Activated effector memory CD4-positive, alpha-beta T cell treated with anti-CD3 and anti-CD28 coated beads, Interleukin-2, amount 50 U/mL, for 16 hours (primary cell): ENCODE data around the gene EOLA2.
"Not testable (repeated sequence)": the region's sequence is repeated elsewhere in the genome, so short reads cannot be mapped to it uniquely, and the experiment has no call there.

ENCODE experiments used
- DNase-seq: peaks from one replicate; pipeline ENCODE4 v3.0.0-alpha.2; 2020

Gene EOLA2

DNA sequence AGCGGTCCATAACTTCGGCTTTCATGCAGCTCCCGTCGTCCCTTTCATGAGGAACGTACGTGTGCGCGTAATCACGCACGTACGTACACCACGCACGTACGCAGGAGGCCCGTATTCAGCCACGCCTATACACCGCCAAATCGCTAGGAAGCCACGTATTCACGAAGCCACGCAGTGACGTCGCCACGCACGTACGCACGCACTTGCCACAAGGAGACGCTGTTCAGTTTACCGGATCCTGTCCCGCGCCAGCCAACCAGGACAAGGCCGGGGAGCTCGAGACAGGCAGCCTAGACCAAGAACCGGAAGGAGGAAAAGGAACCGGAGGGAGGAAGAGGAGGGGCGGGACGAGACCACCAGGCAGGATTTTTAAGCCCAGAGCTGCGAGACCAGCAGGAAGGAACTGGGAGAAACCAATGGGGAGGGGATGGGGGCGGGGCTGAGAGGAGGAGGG, at the start of gene EOLA2:
Gene EOLA2 (minus strand): TSS at position 65 of the 454 bp plus-strand sequence. CDS start 4,617 bp downstream, outside the sequence.
- peak; percentile 96 for DNase-seq

DNA sequence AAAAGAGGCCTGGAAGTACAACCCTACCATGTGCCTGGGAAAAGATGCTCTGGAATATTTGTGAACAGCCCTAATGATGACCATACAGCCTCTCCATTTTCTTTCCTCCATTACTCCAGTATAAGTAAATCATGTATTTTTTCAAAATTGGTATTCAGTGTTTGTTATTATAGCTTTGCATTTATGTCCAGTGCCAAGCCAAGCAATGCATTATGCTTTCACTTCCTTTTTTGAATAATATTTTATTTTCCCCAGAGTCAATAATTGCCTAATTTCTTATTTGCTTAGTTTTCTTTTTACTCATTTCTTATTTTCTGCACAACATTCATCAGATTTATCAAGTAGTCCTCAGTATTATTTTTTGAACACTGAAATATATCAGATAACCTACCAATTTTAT, 49.3 kb upstream of the EOLA2 start:
- DNase-seq = no peak

DNA sequence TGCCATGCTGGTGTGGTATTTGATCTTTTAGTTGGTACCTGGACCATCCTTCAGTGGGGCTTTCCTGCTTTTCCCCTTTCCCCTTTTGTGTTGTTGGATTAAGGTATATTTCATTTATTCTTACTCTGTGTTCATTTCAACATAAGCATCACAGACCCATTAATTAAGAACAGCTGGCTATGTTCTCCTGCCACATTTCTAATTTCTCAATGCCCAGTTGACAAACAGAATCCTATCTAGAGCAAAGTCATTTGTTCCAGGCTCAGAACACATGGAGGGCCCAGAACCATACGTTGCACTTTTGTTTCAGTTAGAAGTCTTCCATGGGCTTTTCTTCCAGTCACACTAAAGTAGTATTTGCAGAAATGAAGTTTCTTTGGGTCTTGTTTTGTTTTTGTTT, 46.1 kb upstream of the EOLA2 start:
- DNase-seq = no peak

DNA sequence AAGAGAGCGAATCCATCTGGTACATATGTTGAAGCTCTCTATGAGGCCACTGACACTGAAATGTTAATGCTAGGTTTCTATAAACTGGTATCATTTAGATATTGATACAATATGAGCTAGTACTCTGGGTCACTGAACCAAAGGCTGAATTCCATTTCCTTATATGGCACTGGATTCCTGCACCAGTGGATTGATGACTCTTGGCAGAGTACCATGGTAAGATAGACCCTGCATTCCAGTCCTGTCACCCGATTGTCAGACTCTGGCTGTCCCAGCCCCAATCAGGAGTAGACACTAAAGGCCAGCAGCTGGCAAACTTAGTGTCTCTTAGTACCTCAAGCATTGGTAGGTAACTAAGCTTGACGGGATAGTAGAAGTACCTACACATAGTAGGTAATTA, 44.0 kb upstream of the EOLA2 start:
- no peak for DNase-seq

DNA sequence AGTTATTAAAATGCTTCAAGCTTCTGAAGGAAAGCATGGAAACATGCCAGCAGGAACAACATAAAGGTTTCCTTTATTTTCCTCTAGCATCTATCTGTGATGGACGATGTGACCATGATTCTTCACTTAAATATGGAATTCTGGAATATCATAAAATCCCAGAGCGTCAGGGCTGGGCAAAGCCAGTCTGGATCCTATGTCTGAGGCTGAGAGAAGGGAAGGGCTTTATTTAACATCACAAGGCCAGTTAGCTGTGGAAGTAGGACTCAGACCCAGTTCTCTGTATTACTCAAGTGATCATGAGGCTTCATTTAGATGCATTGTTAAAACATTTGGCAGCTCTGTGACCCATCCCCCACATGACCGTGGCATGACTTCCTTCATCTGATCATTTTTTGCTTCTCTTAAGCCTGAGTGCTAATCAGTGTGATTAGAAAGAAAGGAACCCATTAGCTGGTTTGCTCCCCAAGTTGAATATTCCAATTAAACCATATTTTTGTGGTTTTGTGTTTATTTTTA, 40.9 kb upstream of the EOLA2 start:
- no peak for DNase-seq

DNA sequence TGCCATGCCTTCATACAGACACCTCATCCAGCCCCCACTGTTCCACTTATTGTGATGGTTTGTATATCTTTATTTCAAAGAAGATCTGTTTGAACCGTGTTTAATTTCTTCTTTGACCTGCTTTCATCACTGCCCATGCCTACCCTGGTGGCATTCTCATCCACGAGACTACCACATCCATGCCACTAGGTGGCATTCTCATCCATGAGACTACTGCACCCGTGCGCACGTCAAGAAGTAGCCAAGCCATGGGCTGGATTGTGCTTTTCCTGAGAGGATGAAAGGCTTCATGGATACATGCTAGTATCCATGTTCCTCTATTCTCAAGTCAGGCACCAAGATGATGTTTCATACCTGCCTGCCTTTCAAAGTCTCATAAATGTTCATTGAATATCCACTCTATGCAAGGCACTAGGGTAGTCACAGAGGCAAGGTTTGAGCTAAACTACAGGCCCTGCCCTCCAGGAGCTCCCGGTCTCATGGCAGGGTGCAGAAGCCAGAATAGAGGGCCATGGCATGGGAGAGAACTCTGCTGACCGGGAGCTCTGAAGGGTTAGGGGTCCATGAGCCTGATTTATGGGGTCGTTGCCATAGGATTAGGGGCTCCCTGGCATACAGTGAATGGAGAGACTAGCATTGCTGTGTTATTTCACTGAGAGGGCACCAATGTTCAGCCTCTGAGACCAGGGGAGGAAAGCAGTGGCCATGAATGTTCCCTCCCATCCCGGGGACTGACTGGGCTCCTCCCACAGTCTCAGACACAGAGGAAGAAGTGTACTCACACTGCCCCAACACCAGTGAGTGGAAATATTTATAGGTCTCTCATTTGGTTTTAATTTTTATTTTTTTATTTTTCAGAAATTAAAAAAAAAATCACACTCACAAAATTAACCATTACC, 24.8 kb upstream of the EOLA2 start:
- no peak for DNase-seq

DNA sequence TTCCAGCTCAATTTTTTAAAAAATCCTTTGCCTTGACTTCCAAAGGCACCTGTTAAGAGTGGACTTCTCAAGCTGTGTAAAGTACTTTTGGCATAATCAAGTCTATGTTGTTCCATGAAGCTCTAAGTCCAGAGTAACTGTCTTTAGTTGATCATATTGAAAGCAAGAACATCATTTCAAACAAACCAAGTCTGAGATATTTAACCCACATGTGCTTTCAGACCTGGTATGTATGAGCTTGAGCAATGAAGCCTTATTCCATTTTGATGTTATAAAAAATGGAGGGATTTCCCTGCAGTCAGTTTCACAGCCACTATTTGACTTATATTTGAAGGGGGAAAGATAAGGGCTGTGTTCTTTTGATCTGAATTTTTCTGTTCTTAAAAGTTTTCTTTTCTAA, 23.7 kb upstream of the EOLA2 start:
- no peak for DNase-seq

DNA sequence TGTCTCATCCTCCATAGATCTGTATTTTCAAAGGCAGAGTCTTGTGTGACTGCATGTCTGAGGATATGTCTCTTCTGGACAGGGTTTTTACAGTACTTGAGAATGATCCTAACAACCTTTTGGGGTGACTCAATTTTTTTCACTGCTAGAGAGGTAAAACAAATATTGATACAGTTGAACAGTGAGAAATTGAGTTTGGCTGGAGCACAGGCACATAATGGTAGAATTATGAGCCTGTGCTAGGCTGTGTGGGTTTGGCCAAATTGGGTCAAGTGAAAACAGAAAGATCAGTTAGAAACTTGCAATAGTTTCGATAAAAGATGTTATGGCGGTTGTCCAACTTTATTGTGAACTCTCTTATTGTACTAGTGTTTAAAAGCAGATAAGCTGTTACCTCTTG, 23.3 kb upstream of the EOLA2 start:
- no peak for DNase-seq

DNA sequence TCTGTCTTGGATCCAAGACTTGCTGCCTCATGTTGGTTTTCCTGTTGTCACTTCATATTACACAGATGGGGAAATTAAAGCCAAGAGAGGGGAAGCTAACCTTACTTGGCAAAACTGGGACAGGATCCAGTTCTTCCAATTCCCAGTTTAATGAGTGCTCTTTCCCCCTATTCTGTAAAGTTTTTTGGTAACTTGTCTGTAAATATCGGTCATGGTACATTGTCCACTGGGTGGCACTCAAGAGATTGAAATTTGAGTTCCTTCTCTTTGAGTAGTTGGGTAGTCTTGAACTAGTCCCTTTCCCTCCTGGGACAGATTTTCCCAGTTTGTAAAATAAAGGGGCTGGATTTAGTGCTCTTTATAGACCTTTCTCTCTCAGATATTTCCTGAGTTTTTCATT, 12.4 kb upstream of the EOLA2 start:
- DNase-seq = no peak

DNA sequence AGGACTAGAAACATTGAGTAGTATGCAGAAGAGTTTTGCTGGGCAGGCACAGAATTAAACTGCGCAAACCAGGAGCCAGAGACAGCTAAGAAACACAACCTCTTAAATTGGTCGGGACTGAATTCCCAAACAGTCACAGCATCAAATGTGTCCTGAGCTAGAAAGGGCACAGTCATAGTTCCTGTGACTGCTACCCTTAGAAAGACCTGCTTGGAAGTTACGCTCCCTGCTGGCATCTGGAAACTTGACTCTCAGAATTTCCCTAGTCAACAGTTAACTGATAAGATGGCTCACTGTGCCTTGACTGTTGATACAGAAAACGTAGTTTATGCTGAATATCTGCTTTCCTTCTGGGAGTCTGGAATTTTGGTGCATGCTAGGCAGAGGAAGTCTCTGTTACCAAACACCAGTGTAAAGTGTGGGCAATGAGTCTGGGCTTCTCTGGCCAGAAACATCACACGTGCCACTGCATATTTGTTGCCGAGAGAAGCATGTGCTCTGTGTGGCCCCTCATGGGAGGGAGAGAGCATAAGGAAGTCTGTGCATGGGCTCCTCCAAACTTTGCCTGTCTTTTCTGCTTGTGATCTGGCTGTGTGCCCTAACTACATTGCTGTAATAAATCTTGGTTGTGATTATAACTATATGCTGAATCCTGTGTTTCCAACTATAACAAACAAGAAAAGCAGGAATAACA, 11.6 kb upstream of the EOLA2 start:
- no peak for DNase-seq

DNA sequence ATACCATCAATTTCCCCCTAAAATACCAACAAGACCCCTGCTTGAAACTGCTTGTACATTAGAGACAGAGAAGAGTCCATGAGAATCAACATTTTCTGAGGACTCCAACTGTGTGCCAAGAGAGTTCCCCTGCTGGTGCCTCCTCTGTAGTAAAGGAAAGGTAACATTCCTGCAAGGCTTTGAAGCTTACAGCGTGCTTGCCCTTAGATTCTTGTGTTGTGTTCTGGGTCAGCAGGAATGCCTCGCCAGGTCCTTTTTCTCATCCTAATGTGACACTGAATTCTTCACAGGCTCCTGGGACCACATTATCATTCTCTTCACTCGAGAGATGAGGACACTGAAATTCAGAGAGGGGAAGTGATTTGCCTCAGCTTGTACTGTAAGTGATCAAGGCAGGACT, 9.7 kb upstream of the EOLA2 start:
- DNase-seq = no peak

DNA sequence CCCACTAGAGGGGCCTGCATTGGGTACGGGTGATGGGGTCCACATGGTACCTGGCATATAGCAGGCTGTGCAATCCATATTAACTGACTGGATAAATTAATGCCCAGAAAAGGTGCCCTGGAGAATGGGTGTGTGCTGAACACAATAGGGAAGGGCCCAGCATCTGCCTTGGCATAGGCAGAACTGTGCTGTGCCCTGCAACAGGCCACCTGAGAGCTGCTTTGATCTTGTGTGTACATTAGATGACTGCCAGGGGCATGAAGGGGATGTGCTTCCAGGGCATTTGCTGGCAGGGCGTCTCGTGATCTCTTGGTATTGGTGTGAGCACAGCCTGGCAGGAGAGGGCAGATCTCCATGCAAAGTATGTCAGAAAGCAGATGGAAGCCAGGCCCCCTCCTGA, 8.6 kb upstream of the EOLA2 start:
- DNase-seq = not testable (repeated sequence)

DNA sequence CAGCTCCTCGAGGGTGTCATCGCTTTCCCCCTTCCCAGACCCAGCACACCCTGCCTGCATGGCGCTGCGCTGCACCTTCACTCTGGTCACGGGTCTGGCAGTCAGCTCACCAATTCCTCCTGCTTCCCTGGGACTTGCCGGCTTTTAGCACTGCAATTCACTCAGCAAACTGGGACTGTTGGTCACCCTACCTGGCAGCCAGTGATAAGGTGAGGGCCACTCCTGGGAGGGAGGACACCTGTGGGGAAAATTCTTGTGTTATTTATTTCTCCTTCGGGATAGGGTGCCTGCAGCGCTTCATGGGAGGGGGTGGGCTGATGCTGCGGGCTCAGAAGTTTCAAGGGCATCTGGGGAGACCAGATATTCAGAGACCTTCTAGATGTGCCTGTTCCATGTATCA, 7.5 kb upstream of the EOLA2 start:
- not testable (repeated sequence) for DNase-seq

DNA sequence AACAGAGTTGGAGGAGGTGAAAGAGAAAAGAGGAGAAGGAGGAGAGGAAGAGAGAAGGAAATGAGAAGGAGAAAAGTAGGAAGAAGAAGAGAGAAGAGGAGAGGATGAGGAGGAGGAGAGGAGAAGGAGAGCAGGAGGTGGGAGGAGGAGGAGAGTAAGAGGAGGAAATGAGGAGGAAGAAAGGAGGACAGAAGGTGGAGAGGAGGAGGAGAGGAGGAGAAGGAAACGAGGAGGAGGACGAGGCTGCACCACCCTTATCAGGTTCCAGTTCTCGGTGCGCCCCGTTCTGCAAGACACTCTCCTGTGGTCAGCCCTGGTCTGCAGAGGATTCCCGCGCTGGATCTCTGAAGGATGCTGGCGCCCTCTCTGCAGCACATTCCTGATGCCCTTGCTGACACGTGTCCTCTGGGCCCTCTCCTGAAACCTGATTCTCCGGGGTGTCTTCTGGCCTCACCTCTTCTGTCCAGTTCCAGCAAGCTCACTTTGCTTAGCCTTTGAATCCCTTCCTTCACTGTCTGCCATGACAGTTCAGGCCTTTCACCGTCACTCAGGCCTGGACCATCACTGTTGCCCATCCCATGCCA, 6.9 kb upstream of the EOLA2 start:
- DNase-seq = not testable (repeated sequence)

DNA sequence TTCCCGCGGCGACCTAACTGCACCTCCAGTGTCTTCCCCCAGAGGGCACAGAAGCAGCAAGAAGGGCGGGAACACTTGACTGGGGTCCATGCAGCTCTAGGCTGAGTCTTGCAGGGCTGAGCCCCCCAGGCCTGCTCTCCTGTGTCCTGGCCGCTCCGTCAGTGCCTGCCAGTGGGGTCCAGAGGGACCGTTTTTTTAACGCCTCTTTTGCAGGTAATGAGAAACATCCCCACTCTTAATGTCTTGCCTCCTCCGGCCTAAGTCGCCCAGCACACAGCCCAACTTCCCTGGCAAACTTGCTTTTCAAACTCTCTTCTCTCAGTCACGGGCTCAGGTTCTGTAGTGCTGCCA, 2.4 kb upstream of the EOLA2 start:
- DNase-seq = not testable (repeated sequence)

DNA sequence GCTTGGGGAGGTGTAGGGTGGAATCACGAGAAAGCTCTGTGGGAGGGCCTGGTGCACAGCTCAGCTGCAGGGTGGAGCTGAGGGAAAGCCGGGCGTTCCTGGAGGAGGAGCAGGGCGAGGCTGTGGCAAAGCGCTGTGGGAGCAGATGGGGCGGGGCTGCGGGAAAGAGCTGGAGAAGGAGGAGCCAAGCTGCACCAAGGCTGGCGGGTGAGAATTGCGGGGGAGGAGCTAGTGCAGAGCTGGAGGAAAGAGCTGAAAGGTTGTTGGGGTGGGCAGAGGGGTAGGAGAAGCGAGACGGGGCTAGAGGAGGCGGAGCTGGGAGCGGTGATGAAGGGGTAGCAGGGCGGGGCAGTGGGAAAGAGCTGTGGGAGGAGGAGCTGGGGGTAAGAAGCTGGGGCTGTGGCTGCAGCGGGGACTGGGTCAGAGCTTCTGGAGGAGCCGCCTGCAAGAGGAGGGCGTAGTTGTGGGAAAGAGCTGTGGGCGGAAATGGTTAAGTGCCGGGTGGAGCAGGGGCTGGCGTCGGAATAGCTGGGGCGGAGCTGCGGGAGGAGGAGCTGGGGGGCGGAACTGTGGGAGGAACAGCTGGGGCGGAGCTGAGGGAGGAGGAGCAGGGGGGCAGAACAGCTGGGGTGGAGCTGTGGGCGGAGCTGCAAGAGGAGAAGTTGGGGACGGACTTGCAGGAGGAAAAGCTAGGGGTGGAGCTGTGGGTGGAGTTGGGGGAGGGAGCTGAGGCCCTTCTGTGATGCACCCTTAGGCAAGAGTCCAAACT, 1.8 kb upstream of the EOLA2 start:
- peak; percentile 95 for DNase-seq

DNA sequence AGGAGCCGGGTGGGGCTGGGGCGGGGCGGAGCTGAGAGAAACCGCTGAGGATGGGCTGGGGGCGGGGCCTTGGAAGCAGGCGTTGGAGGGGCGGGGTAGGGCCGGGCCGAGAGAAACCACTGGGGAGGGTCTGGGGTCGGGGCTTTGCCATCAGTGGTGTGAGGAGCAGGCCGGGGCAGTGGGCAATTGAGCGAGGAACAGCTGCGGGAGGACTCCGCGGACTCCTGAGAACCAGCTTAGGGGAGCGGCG, 1.3 kb upstream of the EOLA2 start:
- no peak for DNase-seq

DNA sequence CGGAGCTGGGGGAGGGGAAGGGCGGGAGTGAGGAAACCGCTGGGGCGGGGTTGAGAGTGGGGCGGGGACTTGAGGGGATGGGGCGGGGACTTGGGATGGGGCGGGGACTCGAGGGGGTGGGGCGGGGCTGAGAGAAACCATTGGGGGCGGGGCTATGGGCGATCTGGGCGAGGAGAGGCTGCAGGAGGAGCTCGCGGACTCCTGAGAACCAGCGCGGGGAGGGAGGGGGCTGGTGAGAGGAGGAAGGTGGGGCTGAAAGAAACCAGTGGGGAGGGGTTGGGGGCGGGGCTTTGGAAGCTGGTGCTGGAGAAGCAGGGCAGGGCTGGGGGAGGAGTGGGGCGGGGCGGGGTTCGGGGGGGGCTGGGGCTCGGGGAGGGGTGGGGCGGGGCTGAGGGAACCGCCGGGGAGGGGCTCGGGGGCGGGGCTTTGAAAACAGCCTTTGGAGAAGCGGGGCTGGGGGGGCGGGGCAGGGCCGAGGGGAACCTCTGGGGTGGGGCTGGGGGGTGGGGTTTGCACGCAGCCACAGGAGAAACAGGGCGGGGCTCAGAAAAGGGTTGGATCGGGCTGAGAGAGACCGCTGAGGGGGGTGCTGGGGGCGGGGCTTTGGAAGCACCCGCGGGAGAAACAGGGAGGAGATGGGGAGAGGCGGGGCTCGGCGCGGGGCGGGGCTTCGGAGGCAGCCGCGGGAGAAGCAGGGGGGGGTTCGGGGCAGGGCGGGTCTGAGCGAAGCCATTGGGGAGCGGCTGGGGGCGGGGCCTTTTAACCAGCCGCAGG, 777 bp upstream of the EOLA2 start:
- peak; percentile 94 for DNase-seq

DNA sequence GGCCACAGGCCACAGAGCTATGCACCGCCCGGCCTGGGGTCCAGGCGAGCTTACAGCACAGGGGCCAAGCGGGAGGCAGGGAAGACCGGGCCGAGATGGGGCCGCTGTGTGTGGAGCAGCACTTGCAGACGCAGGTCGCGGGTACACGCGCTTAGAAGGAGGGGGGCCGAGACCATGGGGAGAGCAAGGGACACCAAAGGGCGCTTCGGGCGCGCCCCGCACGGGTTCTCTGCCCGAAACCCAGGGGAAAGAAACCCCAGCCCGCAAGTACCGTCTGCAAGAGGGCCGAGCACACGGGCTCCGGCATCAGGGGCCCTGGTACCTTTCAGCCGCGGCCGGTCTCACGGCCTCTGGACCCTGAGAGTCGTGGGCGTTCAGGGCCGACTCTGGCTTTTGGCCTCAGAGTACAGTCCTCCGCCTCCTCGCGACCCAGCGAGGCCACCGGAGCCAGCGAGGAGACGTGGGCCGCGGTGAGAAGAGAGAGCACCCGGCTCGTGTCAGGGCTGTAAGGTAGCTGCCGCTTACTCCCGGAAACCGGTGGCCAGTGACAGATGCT, 342 bp downstream of the EOLA2 start:
- peak; percentile 68 for DNase-seq

DNA sequence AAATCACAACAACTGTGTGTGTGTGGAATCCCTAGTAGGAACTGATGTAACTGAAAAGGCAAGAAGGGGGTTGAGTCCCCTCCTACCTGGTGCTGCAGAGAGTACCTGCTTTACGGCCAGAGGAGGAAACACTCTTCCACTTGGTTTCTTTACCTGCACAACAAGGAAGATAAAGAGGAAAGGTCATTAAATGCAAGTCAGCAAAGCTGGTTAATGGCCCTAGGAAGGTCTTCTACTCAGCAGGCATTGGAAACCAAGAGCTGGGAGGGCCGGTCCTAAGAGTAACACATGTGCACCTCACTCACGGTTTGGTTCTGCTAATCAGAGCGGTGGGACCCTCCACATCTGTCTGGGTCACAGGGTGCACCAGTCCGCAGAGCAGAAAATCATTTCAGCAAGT, 963 bp downstream of the EOLA2 start:
- DNase-seq = not testable (repeated sequence)

DNA sequence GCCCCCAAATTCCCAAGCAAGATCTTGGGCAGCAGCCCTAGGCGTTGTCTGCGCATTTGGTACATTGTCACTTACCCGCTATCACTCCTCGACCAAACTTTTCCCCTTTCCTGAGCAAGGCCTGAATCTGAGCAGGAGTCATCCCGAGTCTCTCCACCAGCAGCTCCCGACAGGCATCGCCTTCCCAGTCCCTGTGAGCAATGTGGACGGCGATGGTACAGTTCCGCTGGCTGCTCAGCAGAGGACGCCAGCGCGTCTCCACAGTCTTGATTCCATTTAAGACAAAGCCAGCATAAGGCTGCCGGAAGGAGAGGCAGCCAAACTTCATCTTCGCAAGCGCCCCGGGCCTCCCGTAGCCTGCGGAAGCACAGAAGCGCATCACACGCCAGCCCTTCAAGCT, 4.7 kb downstream of the EOLA2 start:
- not testable (repeated sequence) for DNase-seq

DNA sequence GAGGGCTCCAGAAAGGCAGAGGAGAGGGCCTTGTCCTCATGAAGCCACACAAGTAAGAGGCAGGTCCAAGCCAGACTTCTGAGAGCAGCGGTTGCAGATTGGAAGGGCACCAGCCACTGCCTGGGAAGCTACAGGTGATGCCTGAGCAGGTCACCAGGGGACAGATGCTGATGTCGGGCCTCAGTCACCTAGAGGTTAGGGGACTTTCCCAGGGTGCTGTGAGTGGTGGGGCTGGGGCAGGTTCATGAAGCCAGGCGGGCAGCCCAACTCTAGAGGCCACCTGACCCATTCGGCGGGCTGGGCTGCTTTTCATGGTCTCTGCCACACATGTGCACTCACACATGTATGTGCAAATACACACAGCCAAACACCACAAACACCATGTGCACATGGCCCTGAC, 5.3 kb downstream of the EOLA2 start:
- not testable (repeated sequence) for DNase-seq
